Epithelial cell of esophagus (primary cell): ENCODE data around the gene CCNE1.
"Not testable (repeated sequence)": the region's sequence is repeated elsewhere in the genome, so short reads cannot be mapped to it uniquely, and the experiment has no call there.

ENCODE experiments used
- DNase-seq: peaks from one replicate; pipeline ENCODE4 v3.0.0; 2010; ENCODE audit warnings: low read depth
- H3K4me3 ChIP-seq: 2 replicates; pipeline ENCODE4 v1.5.1; 2011; ENCODE audit warnings: mild to moderate bottlenecking, low read length, control low read depth
- TF ChIP-seq, protein P1 (sequence below): IDR thresholded peaks from 2 replicates; pipeline ENCODE4 v1.5.1; 2011; ENCODE audit warnings: low read depth, mild to moderate bottlenecking, low read length, control low read depth, inconsistent platforms; ENCODE audit not compliant: insufficient read depth; ENCODE audit errors: missing control alignments

Gene CCNE1

GRCh38 chr19:29785955-29786589 is 25.7 kb upstream of the CCNE1 start:
- TF ChIP-seq, protein P1, sequence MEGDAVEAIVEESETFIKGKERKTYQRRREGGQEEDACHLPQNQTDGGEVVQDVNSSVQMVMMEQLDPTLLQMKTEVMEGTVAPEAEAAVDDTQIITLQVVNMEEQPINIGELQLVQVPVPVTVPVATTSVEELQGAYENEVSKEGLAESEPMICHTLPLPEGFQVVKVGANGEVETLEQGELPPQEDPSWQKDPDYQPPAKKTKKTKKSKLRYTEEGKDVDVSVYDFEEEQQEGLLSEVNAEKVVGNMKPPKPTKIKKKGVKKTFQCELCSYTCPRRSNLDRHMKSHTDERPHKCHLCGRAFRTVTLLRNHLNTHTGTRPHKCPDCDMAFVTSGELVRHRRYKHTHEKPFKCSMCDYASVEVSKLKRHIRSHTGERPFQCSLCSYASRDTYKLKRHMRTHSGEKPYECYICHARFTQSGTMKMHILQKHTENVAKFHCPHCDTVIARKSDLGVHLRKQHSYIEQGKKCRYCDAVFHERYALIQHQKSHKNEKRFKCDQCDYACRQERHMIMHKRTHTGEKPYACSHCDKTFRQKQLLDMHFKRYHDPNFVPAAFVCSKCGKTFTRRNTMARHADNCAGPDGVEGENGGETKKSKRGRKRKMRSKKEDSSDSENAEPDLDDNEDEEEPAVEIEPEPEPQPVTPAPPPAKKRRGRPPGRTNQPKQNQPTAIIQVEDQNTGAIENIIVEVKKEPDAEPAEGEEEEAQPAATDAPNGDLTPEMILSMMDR = no peak
- H3K4me3 ChIP-seq = no peak overlapping the region
- no peak for DNase-seq

DNA sequence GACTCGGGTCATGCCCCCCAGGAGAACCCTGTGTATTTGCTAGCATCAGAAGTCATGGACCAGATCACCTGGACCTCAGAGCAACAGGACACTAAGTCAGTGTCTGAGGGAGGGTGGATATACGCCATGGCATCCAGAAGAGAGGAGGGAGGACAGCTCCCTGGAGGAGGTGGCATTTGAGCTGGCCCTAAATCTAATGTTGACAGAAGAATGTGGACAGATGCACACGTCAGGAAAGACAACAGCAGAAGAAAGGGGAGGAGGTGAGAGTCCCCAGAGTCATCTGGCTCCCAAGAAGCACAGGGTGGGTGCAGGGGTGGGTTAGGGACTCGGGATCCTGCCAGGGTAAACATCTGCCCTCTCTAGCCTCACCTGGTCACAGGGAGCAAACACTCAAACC is 24.5 kb upstream of the CCNE1 start:
- H3K4me3 ChIP-seq = no peak overlapping the region
- TF ChIP-seq, protein P1 = no peak
- no peak for DNase-seq

GRCh38 chr19:29789007-29789406 is 22.8 kb upstream of the CCNE1 start:
- TF ChIP-seq, protein P1 = no peak
- no peak for DNase-seq
- no peak overlapping the region for H3K4me3 ChIP-seq

GRCh38 chr19:29793116-29793727 is 18.6 kb upstream of the CCNE1 start:
- H3K4me3 ChIP-seq = no peak overlapping the region
- no peak for DNase-seq
- TF ChIP-seq, protein P1 = no peak

GRCh38 chr19:29794490-29794889 is 17.3 kb upstream of the CCNE1 start:
- not testable (repeated sequence) for DNase-seq, H3K4me3 ChIP-seq

- TF ChIP-seq, protein P1 = no peak
- H3K4me3 ChIP-seq = no peak overlapping the region
- DNase-seq = no peak
Measured at GRCh38 chr19:29795461-29796172, 16.2 kb upstream of the CCNE1 start.

DNA sequence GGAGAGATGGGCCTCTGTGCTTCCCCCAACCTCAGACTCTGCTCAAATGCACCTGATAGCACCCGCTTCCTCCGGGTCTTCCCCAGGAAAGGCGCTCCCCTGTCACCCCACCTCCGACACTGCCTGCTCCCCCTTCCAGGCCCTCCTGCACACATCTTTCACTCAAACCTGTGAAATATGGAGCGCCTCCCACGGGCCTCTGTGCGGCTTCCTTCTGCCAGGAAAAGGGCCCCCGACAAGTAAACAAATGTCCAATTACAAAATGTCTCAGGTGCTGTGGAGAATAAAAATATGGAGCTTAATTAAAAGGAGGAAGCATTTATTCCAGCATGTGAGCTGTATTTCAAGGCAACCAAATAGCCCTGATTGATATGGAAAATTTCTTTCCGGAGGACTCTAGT is 15.6 kb upstream of the CCNE1 start:
- TF ChIP-seq, protein P1 = no peak
- H3K4me3 ChIP-seq = no peak overlapping the region
- DNase-seq = no peak
